HG03354 (cell line): Measurements from ENCODE around the gene DNAL4.

Experiments used
- ATAC-seq: cut with Tn5 transposase; IDR thresholded peaks from one replicate; pipeline ENCODE4 v1.9.1; 2021; ENCODE audit warnings: mild to moderate bottlenecking; ENCODE audit not compliant: unreplicated experiment, poor library complexity, severe bottlenecking

Gene DNAL4, protein sequence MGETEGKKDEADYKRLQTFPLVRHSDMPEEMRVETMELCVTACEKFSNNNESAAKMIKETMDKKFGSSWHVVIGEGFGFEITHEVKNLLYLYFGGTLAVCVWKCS

DNA sequence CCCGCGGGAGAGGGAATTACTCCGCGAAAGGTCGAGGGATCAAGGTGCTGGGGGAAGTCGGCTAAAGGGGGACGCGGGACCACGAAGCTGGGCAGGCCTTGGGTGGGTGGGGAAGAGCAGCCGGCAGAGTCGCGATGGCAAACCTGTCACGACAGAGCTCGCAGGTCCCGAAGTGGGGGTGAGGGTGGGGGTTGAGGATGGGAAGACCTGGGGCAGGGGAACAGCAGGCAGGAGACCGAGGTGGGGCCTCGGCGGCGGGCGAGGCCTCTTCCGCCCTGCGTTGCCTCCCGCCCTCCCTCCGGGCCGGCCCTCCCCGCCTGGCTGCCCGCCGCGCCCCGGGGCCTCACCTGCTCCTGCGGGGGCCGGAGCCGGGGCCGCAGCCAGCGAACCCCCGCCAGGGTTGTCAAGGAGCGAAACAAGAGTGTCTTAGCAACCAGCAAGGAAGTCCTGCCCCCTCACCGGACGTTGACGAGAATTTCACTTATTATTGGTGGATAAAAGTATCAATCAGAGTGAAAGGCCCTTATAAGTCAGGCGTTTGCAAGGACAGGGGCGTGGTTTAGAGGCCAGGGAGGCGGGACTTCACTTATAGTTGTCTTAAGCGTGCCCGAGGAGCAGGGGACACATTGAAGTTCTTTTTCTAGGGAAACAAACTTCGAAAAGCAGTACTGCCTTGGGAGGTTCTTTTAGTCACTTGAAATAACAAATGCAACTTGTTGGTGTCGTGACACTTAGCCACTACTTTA is at the start of gene DNAL4:
DNAL4 (minus strand) TSS at position 423 of the 746 bp plus-strand sequence. CDS start 11,412 bp downstream, outside the sequence.
- peak; percentile 95 for ATAC-seq

- no peak for ATAC-seq
Observed at GRCh38 chr22:38843201-38843656, 49.3 kb upstream of the DNAL4 start.

DNA sequence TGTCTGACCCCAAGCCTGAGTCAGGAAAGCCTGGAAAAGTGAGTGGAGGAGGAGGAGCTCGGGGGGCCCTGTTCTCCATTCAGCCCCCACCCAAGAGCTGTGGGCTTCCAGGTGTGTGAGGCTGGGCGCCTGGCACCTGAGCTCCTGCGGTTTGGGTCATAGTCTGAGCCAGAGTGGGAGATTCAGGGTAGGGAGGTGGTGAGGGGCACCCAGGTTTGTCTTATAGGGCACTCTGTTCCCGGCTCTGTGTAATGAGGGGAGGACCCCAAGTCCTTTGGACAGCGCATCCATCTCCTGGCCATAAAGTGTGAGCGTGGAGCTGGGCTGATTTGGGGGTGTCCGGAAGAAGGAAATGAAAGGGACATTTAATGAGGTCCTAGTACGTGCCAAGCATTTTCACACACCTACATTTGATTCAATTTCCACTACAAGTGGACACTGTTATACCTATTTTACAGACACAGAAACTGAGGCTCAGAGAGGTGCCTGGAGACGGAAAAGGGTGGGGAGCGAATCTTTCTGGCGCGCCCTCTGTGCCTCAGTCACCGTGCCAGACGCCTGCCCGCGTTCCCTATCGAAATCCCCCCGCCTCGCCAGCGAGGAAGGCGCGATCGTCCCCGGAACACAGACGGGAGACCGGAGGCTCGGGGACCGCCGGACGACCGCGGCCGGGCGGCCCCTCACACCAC is 48.7 kb upstream of the DNAL4 start:
- ATAC-seq: no peak

- no peak for ATAC-seq
Observed at GRCh38 chr22:38841635-38842034, 47.7 kb upstream of the DNAL4 start.

DNA sequence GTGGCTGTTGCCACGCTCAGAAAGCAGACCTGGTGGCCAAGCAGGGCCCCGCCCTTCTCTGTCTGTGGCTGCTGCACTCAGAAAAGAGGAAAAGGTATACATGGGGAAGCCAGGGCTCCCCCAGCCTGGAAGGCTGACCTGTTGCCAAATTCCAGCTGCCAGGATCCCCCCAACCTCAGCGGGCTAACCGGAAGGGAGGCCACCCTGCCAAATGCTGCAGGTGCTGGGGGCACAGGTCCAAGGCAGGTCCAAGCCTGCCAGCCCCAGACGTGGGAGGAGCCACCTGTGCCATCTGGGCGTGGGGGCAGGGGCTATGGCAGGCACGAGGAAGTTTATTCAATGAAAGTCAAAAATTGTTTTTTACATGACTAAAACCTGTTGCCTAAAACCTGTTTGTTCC is 47.3 kb upstream of the DNAL4 start:
- ATAC-seq: no peak

DNA sequence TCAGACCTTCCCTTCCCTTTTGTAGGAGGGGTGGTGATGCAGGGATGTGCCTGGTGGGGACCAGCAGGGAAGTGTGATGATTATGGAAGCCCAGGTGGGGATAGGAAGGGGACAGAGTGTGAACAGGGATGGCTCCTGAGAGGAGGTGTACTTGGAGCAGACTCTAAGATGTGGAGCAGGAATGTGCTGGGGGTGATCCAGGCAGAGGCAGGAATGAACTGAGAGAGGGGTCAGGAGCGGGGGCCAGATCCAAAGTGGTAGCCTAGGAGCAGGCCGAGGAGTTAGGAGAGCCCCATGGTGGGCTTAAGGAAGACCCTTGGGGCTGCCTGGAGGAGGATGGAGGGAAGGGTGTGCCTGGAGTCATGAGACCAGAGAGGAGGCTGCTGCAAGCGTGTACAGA is 46.2 kb upstream of the DNAL4 start:
- ATAC-seq: no peak

DNA sequence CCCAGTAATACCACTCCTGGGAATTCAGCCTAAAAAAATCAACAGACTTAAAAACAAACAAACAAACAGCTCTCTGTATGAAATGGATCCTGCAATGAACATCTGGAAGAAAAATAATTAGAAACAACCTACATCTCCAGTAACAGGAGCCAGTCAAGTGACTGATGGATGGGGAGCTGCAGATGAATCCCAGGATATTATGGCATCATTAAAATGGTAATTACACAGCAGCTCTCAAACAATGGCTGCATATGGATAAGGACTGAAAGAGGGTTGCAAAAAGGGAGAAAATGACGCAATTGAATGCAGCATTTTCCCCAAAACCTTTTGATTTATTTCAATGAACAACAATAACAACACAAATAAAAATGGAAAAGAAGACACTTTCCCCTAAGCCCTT is 45.7 kb upstream of the DNAL4 start:
- no peak for ATAC-seq

- no peak for ATAC-seq
Observed at GRCh38 chr22:38837414-38837928, 43.5 kb upstream of the DNAL4 start.

DNA sequence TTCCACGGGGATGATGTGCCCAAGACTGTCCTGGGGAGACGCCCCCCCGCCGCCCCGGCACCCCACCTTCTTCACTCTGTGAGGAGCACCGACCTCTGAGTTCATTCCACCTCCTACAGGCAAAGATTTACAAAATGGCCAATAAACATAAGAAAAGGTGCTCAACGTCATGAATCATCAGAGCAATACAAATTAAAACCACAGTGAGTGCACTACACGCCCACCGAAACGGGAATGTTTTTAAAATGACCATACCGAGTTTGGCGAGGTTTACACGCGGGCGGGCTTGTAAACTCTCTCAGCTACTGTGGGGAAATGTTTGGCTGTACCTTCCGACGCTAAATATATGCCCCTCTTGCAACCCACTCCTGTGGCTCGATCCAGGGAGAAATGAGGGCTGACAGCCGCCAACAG is 42.0 kb upstream of the DNAL4 start:
- ATAC-seq: no peak

DNA sequence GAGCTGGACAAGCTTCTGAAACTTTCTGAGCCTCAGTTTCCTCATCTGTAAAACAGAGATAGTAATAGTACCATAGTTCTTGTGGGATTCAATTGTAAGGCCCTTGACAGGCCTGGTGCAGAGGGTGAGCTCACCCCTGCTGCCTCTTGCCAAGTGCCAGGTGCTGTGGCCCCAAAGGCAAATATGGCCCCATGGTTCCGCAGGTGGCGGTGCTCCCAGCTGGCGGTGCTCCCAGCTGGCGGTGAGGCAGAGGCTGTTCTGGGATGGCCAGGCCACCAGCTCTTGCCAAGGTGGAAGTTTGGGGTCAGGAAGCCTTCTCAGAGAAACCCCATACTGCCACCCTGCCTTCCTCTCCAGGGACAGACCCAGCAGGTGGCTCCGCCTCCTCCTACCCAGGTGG is 41.0 kb upstream of the DNAL4 start:
- ATAC-seq: no peak

GRCh38 chr22:38834215-38834953 is 40.4 kb upstream of the DNAL4 start:
- ATAC-seq: no peak

DNA sequence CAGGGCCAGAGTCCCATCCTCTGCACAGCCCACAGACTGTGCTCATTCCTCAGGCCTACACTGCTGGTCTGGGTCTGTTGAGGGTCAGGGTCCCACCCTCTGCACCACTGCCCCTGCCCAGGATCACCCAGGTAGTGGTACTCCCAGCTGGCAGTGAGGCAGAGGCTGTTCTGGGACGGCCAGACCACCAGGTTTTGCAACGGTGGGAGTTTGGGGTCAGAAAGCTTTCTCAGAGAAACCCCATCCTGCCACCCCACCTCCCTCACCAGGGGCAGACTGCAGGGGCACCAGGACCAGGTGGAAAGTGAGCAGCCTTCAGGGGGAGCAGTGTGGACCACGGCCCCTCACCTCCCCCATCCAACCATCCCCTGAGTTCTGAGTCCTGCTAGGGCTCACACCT is 39.1 kb upstream of the DNAL4 start:
- no peak for ATAC-seq

- ATAC-seq: no peak
Observed at GRCh38 chr22:38832005-38832978, 38.3 kb upstream of the DNAL4 start.

DNA sequence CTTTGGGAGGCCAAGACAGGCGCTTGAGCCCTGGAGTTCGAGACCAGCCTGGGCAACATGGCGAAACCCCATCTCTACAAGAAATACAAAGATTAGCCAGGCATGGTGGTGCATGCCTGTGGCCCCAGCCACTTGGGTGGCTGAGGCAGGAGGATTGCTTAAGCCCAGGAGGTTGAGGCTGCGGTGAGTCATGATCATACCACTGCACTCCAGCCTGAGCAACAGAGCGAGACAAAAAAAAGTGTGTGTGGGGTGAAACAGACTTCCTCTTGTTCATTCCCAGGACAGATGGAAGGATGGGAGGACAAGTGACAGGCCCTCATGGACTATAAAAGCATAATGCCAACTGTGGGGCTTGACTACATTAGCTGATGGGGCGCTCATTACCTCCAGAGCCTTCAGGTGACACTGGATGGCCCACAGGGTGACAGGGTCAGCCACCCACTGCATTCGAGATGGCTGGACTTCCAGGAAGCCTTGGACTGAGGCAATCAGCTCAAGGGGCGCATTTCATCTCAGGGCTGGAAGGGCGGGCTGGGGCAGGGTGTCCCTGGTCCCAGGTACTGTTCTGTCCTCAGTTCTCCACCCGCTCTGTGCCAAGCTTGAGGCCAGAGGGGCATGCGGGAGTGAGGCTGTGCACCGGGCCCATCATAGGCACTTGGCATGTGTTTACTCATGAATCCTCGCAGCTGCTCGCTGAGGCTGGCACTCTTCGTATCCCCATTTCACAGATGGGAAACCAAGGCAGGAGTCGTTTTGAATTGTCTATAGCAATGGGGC is 37.4 kb upstream of the DNAL4 start:
- ATAC-seq: no peak

DNA sequence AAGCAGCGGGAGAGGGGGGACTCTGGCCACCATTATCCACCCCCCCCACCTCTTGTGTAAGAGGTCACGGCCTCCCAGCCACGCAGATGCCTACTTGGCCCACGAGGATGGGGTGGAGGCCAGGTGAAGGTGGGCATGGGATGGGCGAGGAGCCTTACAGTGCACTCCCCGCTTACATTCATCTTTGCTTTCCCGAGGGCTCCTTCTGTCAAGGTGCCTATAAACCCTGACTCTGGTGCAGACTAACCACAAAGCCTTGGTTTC is 36.8 kb upstream of the DNAL4 start:
- ATAC-seq: no peak

- no peak for ATAC-seq
Observed at GRCh38 chr22:38830026-38830844, 36.3 kb upstream of the DNAL4 start.

DNA sequence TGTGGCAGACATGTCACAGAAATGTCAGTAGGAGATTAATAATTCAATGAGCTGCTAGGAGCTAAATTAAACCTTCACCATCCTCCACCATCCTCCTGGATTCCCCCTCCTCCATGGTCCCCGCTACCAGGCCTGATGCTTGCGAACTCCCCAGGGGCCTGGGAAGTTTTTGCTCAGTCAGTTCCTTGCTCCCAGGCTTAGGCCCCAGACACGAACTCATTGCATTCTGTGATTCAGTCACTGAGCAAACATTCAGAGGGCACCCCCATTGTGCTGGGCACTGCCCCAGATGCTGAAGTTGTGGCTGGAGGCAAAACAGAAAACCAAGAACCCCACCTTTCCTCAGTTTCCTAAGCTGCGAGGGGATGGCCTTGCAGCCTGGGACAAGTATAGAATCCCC is 35.5 kb upstream of the DNAL4 start:
- no peak for ATAC-seq
